ENCODE data around the gene DEXI.

DNA sequence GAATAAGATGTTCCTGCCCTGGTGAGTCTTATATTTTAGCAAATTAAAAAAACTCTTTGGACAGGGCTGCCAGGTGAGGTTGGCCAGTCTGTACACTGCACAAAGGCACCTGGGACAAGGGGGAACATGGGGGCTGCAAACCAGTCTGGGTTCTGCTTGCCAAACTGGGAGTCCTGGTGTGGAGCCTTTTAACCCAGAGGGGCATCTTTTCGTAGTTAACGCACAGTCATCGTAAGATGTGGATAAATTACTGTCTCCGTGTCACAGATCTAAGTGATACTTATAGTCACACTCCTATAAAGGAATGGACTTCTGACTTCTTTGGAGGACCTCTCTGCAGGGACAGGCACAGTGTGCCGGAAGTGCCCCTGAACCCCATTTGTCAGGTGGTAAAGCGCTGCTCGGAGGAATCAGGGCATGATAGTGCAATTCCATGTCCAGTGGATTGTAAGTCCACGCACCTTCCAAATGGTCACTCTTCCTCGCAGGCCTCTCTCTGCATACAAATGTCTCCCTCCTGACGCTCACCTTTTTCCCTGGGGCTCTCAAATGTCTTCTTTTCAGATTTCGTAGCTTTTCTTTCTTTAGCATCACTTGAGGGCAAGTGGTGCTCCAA lies 14.7 kb downstream of the DEXI start:
- TF ChIP-seq, protein P1, sequence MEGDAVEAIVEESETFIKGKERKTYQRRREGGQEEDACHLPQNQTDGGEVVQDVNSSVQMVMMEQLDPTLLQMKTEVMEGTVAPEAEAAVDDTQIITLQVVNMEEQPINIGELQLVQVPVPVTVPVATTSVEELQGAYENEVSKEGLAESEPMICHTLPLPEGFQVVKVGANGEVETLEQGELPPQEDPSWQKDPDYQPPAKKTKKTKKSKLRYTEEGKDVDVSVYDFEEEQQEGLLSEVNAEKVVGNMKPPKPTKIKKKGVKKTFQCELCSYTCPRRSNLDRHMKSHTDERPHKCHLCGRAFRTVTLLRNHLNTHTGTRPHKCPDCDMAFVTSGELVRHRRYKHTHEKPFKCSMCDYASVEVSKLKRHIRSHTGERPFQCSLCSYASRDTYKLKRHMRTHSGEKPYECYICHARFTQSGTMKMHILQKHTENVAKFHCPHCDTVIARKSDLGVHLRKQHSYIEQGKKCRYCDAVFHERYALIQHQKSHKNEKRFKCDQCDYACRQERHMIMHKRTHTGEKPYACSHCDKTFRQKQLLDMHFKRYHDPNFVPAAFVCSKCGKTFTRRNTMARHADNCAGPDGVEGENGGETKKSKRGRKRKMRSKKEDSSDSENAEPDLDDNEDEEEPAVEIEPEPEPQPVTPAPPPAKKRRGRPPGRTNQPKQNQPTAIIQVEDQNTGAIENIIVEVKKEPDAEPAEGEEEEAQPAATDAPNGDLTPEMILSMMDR (IDR thresholded peaks at IDR 0.05) = no peak
- no peak for TF ChIP-seq EP300 (IDR thresholded peaks at IDR 0.05)
- TF ChIP-seq POLR2A (IDR thresholded peaks at IDR 0.05) = no peak
